Measurements from ENCODE around the gene SRPRA.
"Not testable (repeated sequence)": the region's sequence is repeated elsewhere in the genome, so short reads cannot be mapped to it uniquely, and the experiment has no call there.

SRPRA gene

DNA sequence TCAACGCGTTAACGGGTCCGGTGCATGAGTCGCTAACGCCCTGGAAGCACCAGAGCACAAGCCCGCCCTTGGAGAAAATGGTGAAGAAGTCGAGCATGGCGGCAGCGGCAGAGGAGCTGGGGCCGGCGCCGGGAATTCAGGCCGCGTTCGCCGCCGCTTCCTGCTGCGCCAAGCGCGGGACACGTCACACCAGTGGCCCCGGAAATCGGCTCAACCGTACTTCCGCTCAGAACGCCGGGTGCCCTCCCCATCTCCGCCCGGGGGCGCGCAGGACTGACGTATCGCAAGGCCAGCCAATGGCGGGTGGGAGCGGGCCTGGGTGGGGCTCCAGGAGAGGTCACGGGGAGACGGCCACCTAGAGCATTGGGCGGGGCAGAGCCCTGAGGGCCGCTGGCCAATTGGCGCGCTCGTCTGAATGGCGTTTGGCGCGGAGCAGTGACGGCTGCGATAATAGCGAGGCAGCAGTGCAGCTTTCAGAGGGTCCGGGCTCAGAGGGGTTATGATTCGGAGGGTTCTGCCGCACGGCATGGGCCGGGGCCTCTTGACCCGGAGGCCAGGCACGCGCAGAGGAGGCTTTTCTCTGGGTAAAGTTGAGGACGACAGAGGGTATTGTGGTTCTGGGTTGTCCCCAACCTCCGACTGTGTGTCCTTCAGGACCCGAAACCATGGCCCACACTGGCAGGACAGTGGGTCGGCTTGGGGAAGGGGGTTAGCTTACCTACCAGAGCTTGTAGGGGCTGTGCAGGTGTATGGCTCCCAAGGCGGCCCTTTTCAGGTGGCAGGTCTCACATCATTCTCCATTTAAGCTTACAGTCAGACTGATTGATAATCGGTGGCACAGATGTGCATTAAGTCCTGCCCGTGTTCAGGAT is at the start of gene SRPRA, which contains the start of gene FOXRED1:
TSS of gene SRPRA (minus strand) at position 188 of the 872 bp plus-strand sequence. CDS start at position 97, 91 bp downstream.
TSS of gene FOXRED1 (plus strand) at position 447 of the 872 bp plus-strand sequence. CDS start at position 500, 53 bp downstream.
- DNase-seq = peak; percentile 99

GRCh38 chr11:126317756-126318573 is 49.3 kb upstream of the SRPRA start:
- DNase-seq = no peak

DNA sequence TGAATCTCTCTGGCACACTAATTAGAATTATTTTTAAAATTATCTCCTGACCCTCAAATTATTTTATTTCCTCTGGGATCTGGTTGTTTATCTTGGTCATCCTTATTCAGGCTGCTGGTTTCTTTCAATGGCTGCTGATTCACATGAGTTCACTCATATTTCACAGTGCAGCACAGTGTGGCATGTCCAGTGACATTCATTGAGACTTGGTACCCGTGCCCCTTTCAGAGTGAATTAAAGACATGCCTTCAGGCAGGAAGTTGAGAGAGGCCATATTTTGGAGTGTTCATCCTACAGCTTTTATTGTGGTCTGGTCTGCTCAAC is 48.7 kb upstream of the SRPRA start:
- DNase-seq = no peak

DNA sequence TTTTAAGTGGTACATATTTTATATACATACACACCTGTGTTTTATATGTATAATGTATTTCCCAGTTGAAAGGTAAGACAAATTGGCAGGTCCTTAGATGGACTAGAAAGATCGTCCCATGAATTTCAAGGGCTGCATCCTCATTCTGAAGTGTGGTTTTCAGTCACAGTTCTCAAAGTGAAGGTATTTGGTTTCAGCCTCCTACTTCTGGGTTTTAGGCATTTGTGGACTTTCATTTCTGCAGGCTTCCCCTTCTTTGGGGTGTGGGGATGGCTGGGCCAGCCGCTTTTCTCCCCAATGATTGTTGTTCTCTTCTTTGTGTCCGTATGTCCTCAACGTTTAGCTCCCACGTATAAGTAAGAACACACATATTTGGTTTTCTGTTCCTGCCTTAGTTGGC is 45.1 kb upstream of the SRPRA start:
- DNase-seq = no peak

DNA sequence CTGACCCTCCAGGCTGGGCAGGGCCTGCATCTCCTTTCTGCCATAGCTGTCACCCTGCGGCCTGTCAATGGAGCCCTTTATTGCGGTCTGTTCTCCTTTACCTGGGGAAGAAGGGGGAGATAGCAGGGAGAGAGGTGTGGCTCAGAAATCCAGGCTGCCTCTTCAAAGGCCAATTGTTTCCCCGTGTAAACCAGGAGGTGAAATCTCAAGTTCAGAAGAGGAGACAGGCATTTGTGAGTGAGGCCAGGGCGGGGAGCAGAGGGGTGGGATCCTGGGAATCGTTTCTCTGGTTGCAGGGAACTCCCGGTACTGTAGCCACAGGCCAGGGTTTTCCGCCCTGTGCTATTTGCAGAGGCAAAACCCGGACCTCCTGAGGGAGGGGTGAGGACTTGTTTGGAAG is 44.3 kb upstream of the SRPRA start:
- DNase-seq = no peak

DNA sequence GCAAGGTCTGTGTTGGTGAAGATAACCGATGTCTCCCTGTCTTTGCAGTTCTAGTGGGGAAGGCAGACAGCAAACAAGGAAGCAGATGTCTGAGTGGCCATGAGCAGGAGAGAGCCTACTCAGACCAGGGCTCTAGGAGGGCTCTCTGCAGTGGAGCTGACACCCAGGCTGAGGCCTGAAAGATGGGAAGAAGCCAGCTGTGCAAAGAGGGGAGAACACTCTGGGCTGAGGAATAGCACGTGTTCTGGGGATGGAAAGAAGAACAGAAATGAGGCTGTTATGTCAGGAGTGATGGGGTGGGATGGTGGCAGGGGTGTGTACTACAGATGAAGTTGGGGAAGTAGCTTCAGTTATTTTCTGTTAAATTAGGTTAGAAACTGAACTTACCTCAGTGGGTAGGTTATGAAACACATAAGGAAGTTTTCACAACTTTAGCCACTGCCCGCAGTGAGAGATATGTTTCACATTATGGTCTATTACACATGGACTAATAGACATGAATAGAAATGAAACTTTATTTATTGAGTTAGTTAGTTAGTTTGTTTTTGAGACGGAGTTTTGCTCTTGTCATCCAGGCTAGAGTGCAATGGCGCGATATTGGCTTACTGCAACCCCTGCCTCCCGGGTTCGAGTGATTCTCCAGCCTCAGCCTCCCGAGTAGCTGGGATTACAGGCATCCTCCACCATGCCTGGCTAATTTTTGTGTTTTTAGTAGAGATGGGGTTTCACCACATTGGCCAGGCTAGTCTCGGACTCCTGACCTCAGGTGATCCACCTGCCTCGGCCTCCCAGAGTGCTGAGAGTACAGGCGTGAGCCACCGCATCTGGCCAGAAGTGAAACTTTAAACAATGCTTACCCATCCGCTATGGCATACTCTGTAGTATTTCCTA is 43.0 kb upstream of the SRPRA start:
- DNase-seq = no peak

- no peak for DNase-seq
Measured at GRCh38 chr11:126310992-126311310, 42.3 kb upstream of the SRPRA start.

DNA sequence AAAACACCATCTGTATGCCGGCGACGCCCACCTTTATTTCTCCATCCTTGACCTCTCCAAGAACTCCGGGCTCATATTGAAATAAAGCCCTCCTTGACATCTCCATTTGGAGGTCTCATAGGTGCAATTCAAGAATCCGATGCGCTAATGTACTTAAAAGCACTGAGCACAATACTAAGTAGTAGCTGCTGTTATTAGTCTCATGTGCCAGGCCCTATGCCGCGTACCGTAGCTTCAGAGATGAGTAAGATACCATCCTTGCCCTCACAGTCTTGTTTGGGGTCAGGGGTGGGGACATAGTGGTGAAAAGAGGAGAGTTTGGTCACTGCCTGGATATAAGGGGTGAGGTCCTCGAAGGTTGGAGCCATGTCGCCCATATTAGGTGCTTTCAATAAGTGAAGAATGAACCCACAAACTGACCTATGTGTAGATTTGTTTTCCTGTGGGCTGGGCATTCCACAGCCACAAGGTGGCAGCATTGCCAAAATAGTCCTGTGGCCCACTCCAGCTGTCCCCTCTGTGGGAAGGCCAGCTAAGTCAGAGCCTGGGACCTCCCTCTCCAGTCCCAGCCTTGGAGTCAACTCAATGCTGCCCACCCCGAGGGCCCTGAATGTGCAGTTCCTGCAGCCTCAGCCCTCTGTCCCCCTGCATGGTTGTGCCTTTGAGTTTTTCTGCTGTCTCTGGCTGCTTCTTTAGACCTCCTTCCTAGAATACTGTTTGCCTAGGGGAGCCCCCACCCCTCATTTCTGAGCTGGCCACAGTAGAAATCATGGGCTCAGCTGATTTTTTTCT is 41.7 kb upstream of the SRPRA start:
- DNase-seq = peak; percentile 48

GRCh38 chr11:126308771-126309170 is 40.1 kb upstream of the SRPRA start:
- not testable (repeated sequence) for DNase-seq

DNA sequence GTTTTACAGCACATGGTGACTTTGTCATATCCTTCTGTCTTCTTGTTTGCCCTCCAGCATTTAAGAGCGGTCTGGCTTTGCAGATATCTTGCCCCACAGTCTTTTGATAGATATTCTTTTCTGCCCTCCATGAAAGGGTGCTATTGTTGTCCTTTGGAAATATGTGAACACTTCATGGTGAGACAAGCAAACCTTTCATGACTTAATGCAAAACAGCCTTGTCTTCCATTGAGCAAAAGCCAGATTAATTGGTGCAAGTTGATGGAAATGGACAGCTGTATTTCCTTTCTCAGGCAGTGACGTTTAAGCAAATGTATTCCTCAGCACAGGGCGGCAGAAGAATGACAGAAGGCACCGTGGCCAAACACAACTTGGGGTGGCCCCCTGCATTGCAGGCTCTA is 39.6 kb upstream of the SRPRA start:
- DNase-seq = no peak

DNA sequence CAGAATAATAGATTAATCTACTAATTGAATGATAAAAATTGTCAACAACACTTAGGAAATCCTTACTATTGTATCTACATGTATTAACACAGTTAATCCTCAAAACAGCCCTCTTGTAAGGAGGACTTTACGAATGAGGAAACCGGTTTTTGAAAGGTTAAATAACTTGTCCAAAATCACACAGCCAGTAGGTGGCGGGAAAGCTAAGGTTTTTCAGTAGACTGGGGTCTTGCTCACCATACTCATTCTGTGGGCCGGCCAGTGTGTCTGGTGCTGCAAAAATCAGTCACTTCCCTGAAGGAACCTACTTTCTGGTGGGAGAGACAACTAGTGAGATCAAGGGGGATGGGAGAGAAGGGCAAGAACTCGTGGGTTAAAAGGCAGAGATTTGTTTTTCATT is 39.0 kb upstream of the SRPRA start:
- DNase-seq = no peak

DNA sequence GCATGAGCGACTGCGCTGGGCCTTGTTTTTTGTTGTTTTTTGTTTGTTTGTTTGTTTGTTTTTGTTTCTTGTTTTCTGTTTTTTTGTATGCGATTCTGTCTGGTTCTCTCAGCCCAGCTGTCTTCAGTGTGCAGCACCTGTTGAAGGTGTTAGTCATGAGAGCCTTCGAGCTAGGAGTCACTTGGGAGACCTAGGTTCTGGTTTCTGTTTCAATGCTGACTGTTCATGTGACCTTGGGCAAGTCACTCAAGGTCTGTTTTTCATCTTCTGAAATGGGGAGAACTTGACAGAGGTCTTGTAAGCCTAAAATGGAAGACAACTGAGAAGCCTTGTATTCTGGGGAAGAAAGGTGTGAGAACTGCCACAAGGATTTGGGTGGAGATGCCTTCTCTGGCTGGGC is 37.0 kb upstream of the SRPRA start:
- DNase-seq = no peak

DNA sequence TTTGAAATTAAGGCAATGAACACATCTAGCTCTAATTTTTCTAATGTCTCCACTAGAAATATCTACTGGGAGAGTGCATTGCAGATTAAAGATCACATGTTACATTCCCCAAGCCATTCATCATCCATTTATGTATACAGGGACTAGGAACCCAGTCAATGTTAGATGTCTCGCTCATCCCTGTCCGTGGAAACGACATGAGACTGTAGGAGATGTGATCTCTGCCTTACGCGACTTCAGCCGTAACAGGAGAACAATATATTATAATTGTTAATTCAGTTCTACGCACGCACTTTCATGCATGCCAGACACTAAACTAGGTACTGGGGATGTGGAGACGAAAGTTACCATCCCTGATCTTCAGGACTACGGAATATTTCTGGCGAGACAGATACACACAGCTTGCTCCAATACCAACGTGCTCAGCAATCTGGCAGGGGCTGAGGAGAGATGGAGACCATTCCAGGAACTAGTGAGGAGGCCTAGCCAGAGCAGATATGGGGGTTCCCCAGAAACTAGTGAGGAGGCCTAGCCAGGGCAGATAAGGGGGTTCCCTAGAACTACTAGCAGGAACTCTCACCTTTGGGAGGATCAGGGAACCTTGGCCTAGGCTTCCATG is 35.9 kb upstream of the SRPRA start:
- no peak for DNase-seq

DNA sequence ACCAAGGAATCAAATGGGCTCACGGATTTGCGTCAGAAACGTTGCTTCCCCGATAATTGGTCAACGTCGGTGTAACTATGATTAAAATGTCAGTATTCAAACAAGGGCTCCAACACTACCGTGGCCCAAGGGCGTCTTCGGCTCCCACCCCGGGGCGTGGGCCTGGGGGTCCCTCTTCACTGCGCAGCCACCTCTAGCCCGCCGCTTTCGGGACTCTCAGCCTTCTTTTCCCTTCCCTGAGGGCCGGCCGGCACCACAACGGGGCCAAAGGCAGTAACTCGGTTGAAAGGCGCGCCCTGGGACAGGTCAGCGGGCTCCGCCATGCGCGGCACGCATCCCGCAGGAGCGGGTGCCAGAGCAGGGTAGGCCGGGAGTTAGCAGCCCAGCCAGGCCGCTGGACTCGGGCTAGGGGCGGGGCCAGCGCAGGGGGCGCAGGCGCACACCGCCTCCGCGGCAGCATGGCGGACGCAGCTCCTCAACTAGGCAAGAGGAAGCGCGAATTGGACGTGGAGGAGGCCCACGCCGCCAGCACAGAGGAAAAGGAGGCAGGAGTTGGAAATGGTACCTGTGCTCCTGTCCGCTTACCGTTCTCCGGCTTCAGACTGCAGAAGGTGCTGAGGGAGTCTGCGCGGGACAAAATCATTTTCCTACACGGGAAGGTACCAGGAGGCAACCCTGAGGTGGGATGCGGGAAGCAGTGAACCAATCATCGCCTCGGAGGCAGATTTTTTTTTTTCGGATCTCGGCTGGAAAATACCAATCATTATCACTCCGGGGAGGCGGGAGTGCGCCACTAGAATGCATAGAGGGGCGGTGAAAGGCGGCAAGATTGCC is 35.1 kb upstream of the SRPRA start, which contains the start of gene DCPS:
TSS of gene DCPS (plus strand) at position 438 of the 834 bp plus-strand sequence. CDS start at position 459, 21 bp downstream.
- DNase-seq = peak; percentile 83

- no peak for DNase-seq
Measured at GRCh38 chr11:126297004-126297403, 28.3 kb upstream of the SRPRA start.

GRCh38 chr11:126293726-126294125 is 25.0 kb upstream of the SRPRA start:
- DNase-seq = no peak

GRCh38 chr11:126290887-126291286 is 22.2 kb upstream of the SRPRA start:
- DNase-seq = no peak

GRCh38 chr11:126288237-126288636 is 19.5 kb upstream of the SRPRA start:
- no peak for DNase-seq

DNA sequence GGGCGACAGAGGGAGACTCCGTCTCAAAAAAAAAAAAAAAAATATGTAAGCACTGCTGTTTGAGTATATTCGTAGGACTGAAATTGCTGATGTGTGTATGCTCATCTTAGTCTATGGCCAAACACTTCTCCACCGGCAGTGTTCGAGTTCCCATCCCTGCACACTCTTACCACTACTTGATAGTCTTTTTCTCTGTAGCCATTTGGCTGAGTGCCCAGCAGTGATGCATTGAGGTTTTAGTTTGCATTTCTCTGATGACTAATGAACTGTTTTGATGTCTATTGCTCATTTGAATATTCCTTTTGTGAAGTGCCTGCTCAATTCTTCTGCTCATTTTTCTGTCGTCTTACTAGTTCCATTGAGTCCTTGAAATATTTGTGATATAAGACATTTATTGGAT is 16.1 kb upstream of the SRPRA start:
- DNase-seq = peak; percentile 81

DNA sequence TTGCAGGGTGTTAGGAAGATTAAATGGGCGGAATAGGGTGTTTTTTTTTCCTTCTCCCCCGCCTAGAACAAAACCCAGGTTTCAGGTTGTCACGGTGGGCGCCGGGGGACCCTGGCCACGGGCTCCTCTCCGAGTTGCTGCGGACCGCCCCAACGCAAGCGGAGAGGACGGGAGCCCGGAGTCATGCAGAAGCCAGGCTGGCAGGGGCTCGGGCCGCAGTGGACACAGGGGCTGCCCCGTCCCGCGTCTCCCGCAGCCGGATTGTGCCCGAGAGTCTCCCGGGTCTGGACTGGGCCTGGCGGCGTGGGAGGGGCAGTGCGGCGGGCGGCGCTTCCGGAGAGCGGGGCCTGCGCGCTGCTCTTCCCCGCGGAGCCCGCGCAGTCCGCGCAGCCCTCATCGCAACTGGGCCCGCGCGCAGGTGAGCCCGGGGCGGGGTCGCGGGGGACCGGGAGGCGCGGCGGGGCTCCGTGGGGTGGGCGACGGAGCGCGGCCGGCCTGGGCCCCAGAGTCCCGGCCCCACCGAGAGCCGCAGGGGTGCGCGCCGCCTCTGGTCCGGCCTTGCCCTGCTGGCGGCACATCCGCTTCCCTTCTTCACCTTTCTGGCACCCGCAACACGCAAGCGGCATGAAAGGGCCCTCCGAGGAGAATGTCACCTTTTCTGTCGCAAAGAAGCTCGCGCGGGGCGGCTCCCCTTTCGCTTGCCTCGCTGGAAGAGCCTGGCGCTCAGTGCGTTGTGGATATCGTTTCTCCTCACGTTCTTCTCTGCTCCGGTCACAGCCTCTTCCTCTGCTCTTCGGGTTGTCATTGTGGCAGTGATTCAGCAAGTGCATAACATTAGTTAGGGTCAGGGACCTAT is 14.3 kb upstream of the SRPRA start, which contains the start of gene TIRAP:
TSS of gene TIRAP (plus strand) at position 358 of the 856 bp plus-strand sequence. CDS start 7,802 bp downstream, outside the sequence.
- DNase-seq = peak; percentile 53

Data from stimulated activated CD4-positive, alpha-beta T cell treated with anti-CD3 and anti-CD28 coated beads, Interleukin-12 subunit alpha, Interleukin-12 subunit beta, amount 100 ng/mL, for 4 hours (primary cell).